Fibroblast of mammary gland (primary cell): Measurements from ENCODE around the gene RNF166.

ENCODE experiments used
- DNase-seq: peaks from one replicate; pipeline ENCODE4 v3.0.0-alpha.2; 2010; ENCODE audit warnings: low read depth
- H3K4me3 ChIP-seq: 2 replicates; pipeline ENCODE4 v1.5.1; 2011; ENCODE audit warnings: low read depth, mild to moderate bottlenecking, low read length, moderate library complexity; ENCODE audit not compliant: control insufficient read depth
- CTCF ChIP-seq: conservative IDR thresholded peaks from 2 replicates; pipeline ENCODE4 v1.5.1; 2011; ENCODE audit warnings: low read depth, low read length, inconsistent platforms; ENCODE audit not compliant: control insufficient read depth, insufficient read depth

Gene RNF166

DNA sequence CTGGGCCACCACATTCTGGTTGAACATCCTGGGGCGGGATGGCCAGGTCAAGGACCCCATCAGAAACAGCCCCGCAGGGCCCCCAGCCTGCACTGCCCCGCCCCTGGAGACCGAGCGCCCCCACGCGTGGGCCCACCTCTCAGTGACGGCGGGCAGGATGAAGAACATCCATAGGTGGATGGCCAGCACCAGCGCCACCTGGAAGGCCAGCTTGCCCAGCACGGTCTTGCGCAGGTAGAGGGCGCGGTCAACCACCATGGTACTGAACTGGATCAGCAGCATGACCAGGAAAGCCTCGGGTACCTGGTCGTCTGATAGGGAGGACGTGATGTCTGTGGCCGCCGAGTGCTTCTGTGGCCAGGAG lies 13.7 kb upstream of the RNF166 start:
- H3K4me3 ChIP-seq = no peak overlapping the region
- DNase-seq = no peak
- no peak for TF ChIP-seq CTCF

- no peak for DNase-seq
- no peak for TF ChIP-seq CTCF
- no peak overlapping the region for H3K4me3 ChIP-seq
These were observed 13.2 kb upstream of the RNF166 start for GRCh38 chr16:88719267-88719932.

- TF ChIP-seq CTCF = no peak
- no peak overlapping the region for H3K4me3 ChIP-seq
- DNase-seq = no peak
These were observed 12.0 kb upstream of the RNF166 start for GRCh38 chr16:88718178-88718577.

DNA sequence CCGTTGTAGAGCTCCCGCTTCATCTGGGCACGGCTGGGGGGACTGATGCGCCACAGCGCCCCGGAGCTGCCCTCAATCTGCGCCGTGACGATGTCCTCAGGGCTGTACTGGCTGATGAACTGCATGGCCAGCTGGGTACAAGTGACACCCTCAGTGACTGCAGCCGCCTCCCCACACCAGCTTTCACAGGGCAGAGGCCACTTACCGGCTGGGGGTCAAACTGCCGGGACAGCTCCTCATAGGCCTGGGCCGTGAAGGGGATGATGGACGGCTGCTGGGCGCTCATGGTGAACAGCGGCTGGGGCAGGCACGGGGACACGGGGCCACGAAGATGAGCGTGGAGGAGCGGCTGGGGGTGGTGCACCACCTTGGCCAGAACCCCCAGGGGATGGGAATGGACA lies 10.4 kb upstream of the RNF166 start:
- TF ChIP-seq CTCF = no peak
- DNase-seq = no peak
- H3K4me3 ChIP-seq = no peak overlapping the region

DNA sequence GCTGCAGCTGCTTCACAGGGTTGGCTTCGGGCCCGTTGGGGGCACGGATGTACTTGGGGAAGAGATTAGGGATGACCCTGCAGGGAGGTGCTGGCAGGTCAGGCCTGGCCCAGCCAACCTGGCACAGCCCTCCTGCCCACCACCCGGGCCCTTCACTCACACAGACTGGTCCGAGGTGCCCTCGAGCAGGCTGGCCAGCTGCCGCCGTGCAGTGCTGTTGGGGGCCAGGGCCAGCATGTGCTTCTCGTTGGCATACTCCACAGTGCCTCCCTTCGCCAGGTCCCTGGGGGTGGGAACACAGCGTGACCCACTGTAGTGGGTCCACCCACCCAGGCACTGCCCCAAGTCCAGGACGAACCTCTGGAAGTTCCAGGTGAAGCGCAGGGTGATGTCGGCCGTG lies 10.0 kb upstream of the RNF166 start:
- no peak overlapping the region for H3K4me3 ChIP-seq
- TF ChIP-seq CTCF = no peak
- DNase-seq = no peak

DNA sequence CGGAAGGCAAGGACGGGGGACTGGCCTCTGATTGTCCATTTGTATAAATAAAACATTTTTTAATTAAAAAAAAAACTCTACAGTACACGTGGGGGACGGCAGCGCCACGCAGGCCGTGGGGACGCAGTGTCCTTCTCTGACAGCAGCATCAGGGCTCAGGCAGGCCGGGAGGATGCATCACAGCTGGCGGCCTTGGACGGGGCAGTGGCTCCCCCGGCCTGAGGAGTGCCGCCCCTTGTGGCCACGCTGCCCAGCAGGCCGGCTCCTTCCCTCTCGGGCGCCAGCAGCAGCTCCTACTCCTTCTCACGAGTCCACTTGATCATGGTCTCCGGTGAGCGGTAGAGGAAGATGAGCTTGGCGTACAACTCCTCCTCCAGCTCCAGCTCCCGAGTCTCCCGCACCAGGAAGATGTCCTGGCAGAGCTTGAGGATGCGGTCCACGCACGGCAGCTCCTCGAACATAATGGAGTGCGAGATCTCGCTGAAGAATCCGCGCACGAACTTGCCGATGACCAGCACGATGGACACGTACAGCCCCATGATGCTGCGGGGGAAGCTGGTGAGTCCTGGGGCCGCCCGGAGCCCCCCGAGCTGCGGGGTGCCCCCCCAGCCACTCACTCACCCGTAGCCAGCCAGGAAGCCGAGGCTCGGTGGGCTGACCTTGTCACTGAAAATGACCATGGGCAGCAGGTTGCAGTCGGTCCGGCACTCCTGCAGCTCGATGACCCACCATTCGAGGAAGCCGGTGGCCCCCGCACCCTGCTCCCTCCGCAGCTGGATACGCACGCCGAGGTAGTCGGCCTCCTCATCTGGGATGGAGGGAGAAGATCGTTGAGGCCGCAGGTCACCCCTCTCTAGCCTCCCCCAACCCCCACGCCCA lies 9.3 kb upstream of the RNF166 start:
- peak; percentile 14 for DNase-seq
- H3K4me3 ChIP-seq = no peak overlapping the region
- no peak for TF ChIP-seq CTCF
